LHCN-M2 (cell line): ENCODE data around the gene SLC39A13. TPM values are rescaled to one million over a fixed set of nuclear protein-coding genes. Genes with fewer than 3 reads are reported as not detected.
A peak's percentile ranks its signal among the peaks of the same experiment; 100 is the strongest.

ENCODE experiments used
- DNase-seq: peaks from one replicate; pipeline ENCODE4 v3.0.0-alpha.2; 2012; ENCODE audit warnings: low read depth
- total RNA-seq: library from RNA; depleted of rRNA; stranded (reverse); fragments of >200 nt; gene quantifications from 2 replicates; pipeline ENCODE4 v1.2.3, GENCODE V29; 2014

The SLC39A13 gene
- total RNA-seq, 1 experiment from 2014 or later = 159 TPM

GRCh38 chr11:47400768-47401279 lies 7.6 kb upstream of the SLC39A13 start:
- DNase-seq = no peak

- DNase-seq = no peak
These were observed 5.3 kb upstream of the SLC39A13 start for GRCh38 chr11:47403135-47403534.

GRCh38 chr11:47403571-47403970 lies 4.8 kb upstream of the SLC39A13 start:
- DNase-seq = no peak

- DNase-seq = no peak
These were observed 1.3 kb upstream of the SLC39A13 start for GRCh38 chr11:47406896-47407745.

GRCh38 chr11:47408598-47409439 lies 429 bp downstream of the SLC39A13 start:
- peak; percentile 81 for DNase-seq

GRCh38 chr11:47409440-47410369 lies 1.3 kb downstream of the SLC39A13 start:
- no peak for DNase-seq

- DNase-seq = no peak
These were observed 2.2 kb downstream of the SLC39A13 start for GRCh38 chr11:47410370-47411264.

GRCh38 chr11:47411884-47412746 lies 3.7 kb downstream of the SLC39A13 start:
- DNase-seq = peak; percentile 71

- no peak for DNase-seq
These were observed 5.0 kb downstream of the SLC39A13 start for GRCh38 chr11:47413351-47413750.

- DNase-seq = peak; percentile 91
These were observed 5.7 kb downstream of the SLC39A13 start for GRCh38 chr11:47413908-47414684.

- no peak for DNase-seq
These were observed 6.3 kb downstream of the SLC39A13 start for GRCh38 chr11:47414685-47415070.

- no peak for DNase-seq
These were observed 6.9 kb downstream of the SLC39A13 start for GRCh38 chr11:47415091-47415854.

GRCh38 chr11:47415949-47416472 lies 7.6 kb downstream of the SLC39A13 start:
- peak; percentile 95 for DNase-seq

GRCh38 chr11:47417712-47418111 lies 9.3 kb downstream of the SLC39A13 start:
- no peak for DNase-seq

- no peak for DNase-seq
These were observed 10.3 kb downstream of the SLC39A13 start for GRCh38 chr11:47418454-47419259.

- DNase-seq = no peak
These were observed 17.2 kb downstream of the SLC39A13 start for GRCh38 chr11:47425611-47426010.
